A549 (cell line): ENCODE measurements around the gene LGALS4. TPM values are rescaled to one million over a fixed set of nuclear protein-coding genes. Genes with fewer than 3 reads are reported as not detected.
A peak's percentile ranks its signal among the peaks of the same experiment; 100 is the strongest.

Experiments used
- ATAC-seq, 2 experiments: fragments of 200-7000 bp in 1 of 2; fragments of >200 bp in 1 of 2; cut with Nextera tagmentation in 1 of 2; cut with Tn5 transposase in 1 of 2; 3 replicates each; pipeline versions ENCODE4 v1.8.0 to v1.9.1; 2018 to 2020; ENCODE audit warnings: mild to moderate bottlenecking in 1 of 2, moderate library complexity in 1 of 2
- CTCF ChIA-PET: fragments of 300-600 bp; sonication (Branson Sonifier 250); formaldehyde crosslinking; extraction: SDS; loops from one replicate; lab custom pipeline; 2021; ENCODE audit warnings: antibody characterized with exemption, inconsistent platforms; lab: Yijun Ruan, JAX
- POLR2A ChIA-PET: fragments of 350-600 bp; formaldehyde crosslinking; extraction: SDS; loops from one replicate; lab custom pipeline; 2021; ENCODE audit warnings: antibody characterized with exemption, inconsistent platforms; lab: Yijun Ruan, JAX
- DNase-seq, 2 experiments: peaks; one replicate each; pipeline versions ENCODE4 v3.0.0 to v3.0.0-alpha.2; 2011 to 2016; ENCODE audit warnings: low read depth in 1 of 2, low spot score in 1 of 2
- FAIRE-seq: peaks from 2 replicates; lab custom pipeline; 2011; peaks lifted over from hg19 to GRCh38; lab: Jason Lieb, UNC
- H3K27ac ChIP-seq, 2 experiments: fragments of >200 bp; sonication (Bioruptor Twin); formaldehyde crosslinking; 3 replicates each; pipeline ENCODE4 v1.5.1; 2016 to 2017
- H3K4me1 ChIP-seq: fragments of >200 bp; sonication (Bioruptor Twin); formaldehyde crosslinking; 3 replicates; pipeline ENCODE4 v1.6.1; 2016
- H3K4me2 ChIP-seq: fragments of >200 bp; sonication (Bioruptor Twin); formaldehyde crosslinking; 3 replicates; pipeline ENCODE4 v1.6.1; 2016
- H3K4me3 ChIP-seq: fragments of >200 bp; sonication (Bioruptor Twin); formaldehyde crosslinking; 3 replicates; pipeline ENCODE4 v1.5.1; 2016
- H3K9me3 ChIP-seq: fragments of >200 bp; sonication (Bioruptor Twin); formaldehyde crosslinking; 3 replicates; pipeline ENCODE4 v1.6.1; 2016
- ATOH8 ChIP-seq: fragments of 250-450 bp; sonication (Bioruptor Pico); IDR thresholded peaks from 2 replicates; pipeline ENCODE4 v1.5.0; 2020; ENCODE audit warnings: low read depth, mild to moderate bottlenecking, moderate library complexity
- BCL3 ChIP-seq: fragments of >200 bp; sonication (Bioruptor Twin); formaldehyde crosslinking; IDR thresholded peaks from 3 replicates; pipeline ENCODE4 v1.6.1; 2016
- CEBPB ChIP-seq, 2 experiments: fragments of >200 bp in 1 of 2; sonication (Bioruptor Twin) in 1 of 2; formaldehyde crosslinking in 1 of 2; IDR thresholded peaks; 2 replicates each; pipeline ENCODE4 v1.6.1; 2012 to 2016
- CHD4 ChIP-seq: fragments of 200-600 bp; sonication (generic); IDR thresholded peaks from 2 replicates; pipeline ENCODE4 v1.6.1; 2016; ENCODE audit warnings: antibody characterized with exemption, mild to moderate bottlenecking, borderline replicate concordance
- CTCF ChIP-seq: fragments of >200 bp; sonication (Bioruptor Twin); formaldehyde crosslinking; IDR thresholded peaks from 3 replicates; pipeline ENCODE4 v1.5.1; 2016
- EHF ChIP-seq: fragments of 250-450 bp; sonication (Bioruptor Pico); IDR thresholded peaks from 2 replicates; pipeline ENCODE4 v1.5.0; 2020; ENCODE audit warnings: mild to moderate bottlenecking
- EHMT2 ChIP-seq: fragments of 200-600 bp; sonication (generic); IDR thresholded peaks from 2 replicates; pipeline ENCODE4 v1.6.1; 2016; ENCODE audit warnings: antibody characterized with exemption, low read depth, mild to moderate bottlenecking, moderate library complexity
- FOSL2 ChIP-seq, 2 experiments: fragments of 450-650 bp in 1 of 2; fragments of >200 bp in 1 of 2; sonication (Bioruptor Twin) in 1 of 2; formaldehyde crosslinking; IDR thresholded peaks; 2 replicates each; pipeline versions ENCODE4 v1.5.0 to v1.6.1; 2016 to 2020; ENCODE audit warnings: mild to moderate bottlenecking in 1 of 2, moderate library complexity in 1 of 2
- HEYL ChIP-seq: fragments of 250-450 bp; sonication (Bioruptor Pico); IDR thresholded peaks from 2 replicates; pipeline ENCODE4 v1.8.0; 2021; ENCODE audit warnings: mild to moderate bottlenecking, moderate library complexity
- JUN ChIP-seq, 2 experiments: fragments of >200 bp; sonication (Bioruptor Twin); formaldehyde crosslinking; IDR thresholded peaks; 2 replicates in 1 of 2; 3 replicates in 1 of 2; pipeline ENCODE4 v1.6.1; 2016 to 2017
- KDM1A ChIP-seq: fragments of 200-600 bp; sonication (generic); IDR thresholded peaks from 2 replicates; pipeline ENCODE4 v1.6.1; 2016; ENCODE audit warnings: low read depth, mild to moderate bottlenecking
- MAX ChIP-seq: IDR thresholded peaks from 2 replicates; pipeline ENCODE4 v1.6.1; 2012
- MAZ ChIP-seq: fragments of 150-350 bp; IDR thresholded peaks from 2 replicates; pipeline ENCODE4 v1.6.1; 2014; ENCODE audit warnings: antibody characterized with exemption, low read depth, low read length, borderline replicate concordance
- MYC ChIP-seq: IDR thresholded peaks from 2 replicates; pipeline ENCODE4 v1.6.1; 2012; ENCODE audit warnings: mild to moderate bottlenecking, inconsistent platforms, low read length, improper control_type of control experiment, borderline replicate concordance
- NFE2L2 ChIP-seq: fragments of 150-350 bp; conservative IDR thresholded peaks from 2 replicates; pipeline ENCODE4 v1.6.1; 2014; ENCODE audit warnings: low read length
- NR3C1 ChIP-seq: fragments of >200 bp; sonication (Bioruptor Twin); formaldehyde crosslinking; IDR thresholded peaks from 3 replicates; pipeline ENCODE4 v1.6.1; 2017
- POLR2A ChIP-seq: IDR thresholded peaks from 2 replicates; pipeline ENCODE4 v1.6.1; 2012; ENCODE audit warnings: mild to moderate bottlenecking, low read length
- POLR2AphosphoS2 ChIP-seq: conservative IDR thresholded peaks from 2 replicates; pipeline ENCODE4 v1.6.1; 2012; ENCODE audit warnings: low read length, improper control_type of control experiment, inconsistent platforms
- RCOR1 ChIP-seq: fragments of 150-350 bp; IDR thresholded peaks from 2 replicates; pipeline ENCODE4 v1.6.1; 2014; ENCODE audit warnings: antibody characterized with exemption, low read length, low read depth
- RNF2 ChIP-seq: fragments of 200-600 bp; sonication (generic); IDR thresholded peaks from 2 replicates; pipeline ENCODE4 v1.6.1; 2016; ENCODE audit warnings: low read depth, mild to moderate bottlenecking, antibody characterized with exemption, moderate library complexity, borderline replicate concordance
- TFCP2L1 ChIP-seq: fragments of 250-450 bp; sonication (Bioruptor Pico); IDR thresholded peaks from 2 replicates; pipeline ENCODE4 v1.5.0; 2021; ENCODE audit warnings: mild to moderate bottlenecking
- TP53 ChIP-seq: fragments of 250-450 bp; sonication (Bioruptor Pico); IDR thresholded peaks from 2 replicates; pipeline ENCODE4 v1.5.0; 2021; ENCODE audit warnings: mild to moderate bottlenecking, moderate library complexity
- USF2 ChIP-seq: fragments of 450-650 bp; IDR thresholded peaks from 2 replicates; pipeline ENCODE4 v1.6.1; 2014; ENCODE audit warnings: antibody characterized with exemption
- WGBS: methylation state at CpG from one replicate; pipeline ENCODE4 v1.1.6; 2017; ENCODE audit errors: missing lambda C conversion rate; 5-methylcytosine and 5-hydroxymethylcytosine counted together
- polyA plus RNA-seq, 4 experiments: library from polyadenylated mRNA; depleted of rRNA in 3 of 4; stranded (reverse); fragments of >200 nt; fragmentation: RNase III in 1 of 4; extraction: RNeasy Plus Mini Kit Qiagen cat#74134 plus additional on column Dnase treatment in 1 of 4; gene quantifications; 2 replicates in 3 of 4; 3 replicates in 1 of 4; pipeline ENCODE4 v1.2.3, GENCODE V29; 2011 to 2017

LGALS4 gene
- polyA plus RNA-seq, 2 of the 4 experiments (the other 2 are of a cell fraction) = 0.94 to 2.5 TPM

- WGBS = 86% methylated on average over 6 of the region's 6 CpGs
- Histone ChIP-seq H3K9me3 (no peaks in the 10 kb centered on the region), H3K4me1 (peaks cover 85% of the 10 kb centered on the region), H3K4me3 (no peak overlapping the region), H3K27ac (peak overlapping the region; percentile 39 to 76; a peak in 5 of 6 replicates), H3K4me2 (peak overlapping the region; percentile 40)
- POLR2A ChIA-PET = interaction anchor here (0.6 to 6.5 kb wide), 7 partner anchors 9 to 189 kb away, joined by 3 to 62 read pairs (median 5); partner anchors contain the start of genes ACTN4 and HNRNPL
- FAIRE-seq (no peak), ATAC-seq (peak; percentile 4 to 8; a peak in 4 of 6 replicates), DNase-seq (no peak)
- no peak for TF ChIP-seq HEYL
- TF ChIP-seq EHMT2 = no peak
- TF ChIP-seq POLR2AphosphoS2 = no peak; the same call in 1 of the 2 replicates
- peak; percentile 5; the same call in 1 of the 2 replicates for TF ChIP-seq POLR2A
- 0 out of 2 replicates have a peak, but pooled peaks have one; percentile 22 for TF ChIP-seq EHF (CRISPR knock-in tag)
- no peak for TF ChIP-seq CHD4
- 0 out of 2 replicates have a peak, but pooled peaks have one; percentile 8 for TF ChIP-seq ATOH8
- CTCF ChIA-PET = interaction anchor here (0.9 to 3.4 kb wide), 11 partner anchors 10 to 293 kb away, joined by 3 to 21 read pairs (median 7); partner anchors contain the start of genes MRPS12 and SARS2
These were observed 24.4 kb upstream of the LGALS4 start for GRCh38 chr19:38836983-38837626.

- FAIRE-seq (peak; percentile 89), DNase-seq (no peak), ATAC-seq (no peak)
- CTCF ChIA-PET = interaction anchor here (0.6 to 3.2 kb wide), 13 partner anchors 8 to 291 kb away, joined by 3 to 17 read pairs (median 4); no protein-coding TSS in a partner anchor
- POLR2A ChIA-PET = interaction anchor here (0.7 to 6.5 kb wide), 6 partner anchors 8 to 188 kb away, joined by 3 to 62 read pairs (median 6); partner anchors contain the start of genes ACTN4 and HNRNPL
- H3K4me1 ChIP-seq = peaks cover 79% of the 10 kb centered on the region
- no peak overlapping the region for H3K4me3 ChIP-seq
- H3K4me2 ChIP-seq = peak overlapping the region; percentile 40; the same call in 2 of the 3 replicates
- peak overlapping the region in 1 of 2 experiments; percentile 76; a peak in 4 of 6 replicates for H3K27ac ChIP-seq
- no peaks in the 10 kb centered on the region for H3K9me3 ChIP-seq
- no peak for TF ChIP-seq USF2
- peak; percentile 9; the same call in 1 of the 2 replicates for TF ChIP-seq TP53 (CRISPR knock-in tag)
- TF ChIP-seq TFCP2L1 (CRISPR knock-in tag) = peak; percentile 62; the same call in 1 of the 2 replicates
- TF ChIP-seq MAZ = no peak
- TF ChIP-seq RCOR1 = no peak
- whole genome bisulfite sequencing = 84% methylated on average over 8 of the region's 8 CpGs
These were observed 23.6 kb upstream of the LGALS4 start for GRCh38 chr19:38836159-38836982.

- Histone ChIP-seq H3K4me2 (no peak overlapping the region), H3K4me3 (no peak overlapping the region), H3K27ac (peak overlapping the region in 1 of 2 experiments; percentile 62; a peak in 3 of 6 replicates), H3K9me3 (no peaks in the 10 kb centered on the region), H3K4me1 (peaks cover 76% of the 10 kb centered on the region)
- ATAC-seq (no peak), FAIRE-seq (no peak), DNase-seq (no peak)
- WGBS = 96% methylated on average over 6 of the region's 6 CpGs
- TF ChIP-seq NR3C1 (no peak), ATOH8 (0 out of 2 replicates have a peak, but pooled peaks have one; percentile 2), MYC (no peak), KDM1A (no peak), NFE2L2 (no peak), POLR2A (no peak), CTCF (no peak), CEBPB (IDR thresholded peaks at IDR 0.05) (peak in 1 of 2 experiments; percentile 48; a peak in 1 of 4 replicates), MAX (no peak), FOSL2 (IDR thresholded peaks at IDR 0.05) (no peak), FOSL2 (CRISPR knock-in tag; IDR thresholded peaks at IDR 0.05) (no peak), JUN (IDR thresholded peaks at IDR 0.05) (0 out of 5 replicates have a peak, but pooled peaks of 1 of the 2 experiments have one; percentile 3), RNF2 (no peak), TP53 (CRISPR knock-in tag) (no peak), BCL3 (no peak)
- CTCF ChIA-PET = interaction anchor here (0.8 to 3.2 kb wide), 14 partner anchors 9 to 319 kb away, joined by 3 to 17 read pairs (median 4); partner anchors contain the start of genes MRPS12 and SARS2
- POLR2A ChIA-PET = interaction anchor here (0.5 to 6.5 kb wide), 6 partner anchors 10 to 190 kb away, joined by 3 to 62 read pairs (median 6); partner anchors contain the start of gene HNRNPL
These were observed 21.8 kb upstream of the LGALS4 start for GRCh38 chr19:38834590-38834989.
